Loucy (cell line): ENCODE results near the gene TLR9.

Experiments
- H2AFZ ChIP-seq: fragments of 200-600 bp; sonication (generic); 2 replicates; pipeline ENCODE4 v1.6.0; 2016; ENCODE audit warnings: antibody characterized with exemption, mild to moderate bottlenecking, low read length, moderate library complexity
- H3F3A ChIP-seq: fragments of 200-600 bp; 2 replicates; pipeline ENCODE4 v1.6.0; 2016; ENCODE audit warnings: antibody characterized with exemption, low read depth, mild to moderate bottlenecking
- H3K27me3 ChIP-seq: fragments of 200-600 bp; sonication (generic); 2 replicates; pipeline ENCODE4 v1.6.1; 2014; ENCODE audit warnings: low read length, mild to moderate bottlenecking; ENCODE audit not compliant: insufficient read depth, poor library complexity, severe bottlenecking
- H3K36me3 ChIP-seq: fragments of 200-600 bp; sonication (generic); 2 replicates; pipeline ENCODE4 v1.6.1; 2016; ENCODE audit warnings: low read length; ENCODE audit not compliant: insufficient read depth
- H3K4me1 ChIP-seq: fragments of 200-600 bp; sonication (generic); 2 replicates; pipeline ENCODE4 v1.5.1; 2014; ENCODE audit warnings: low read length, mild to moderate bottlenecking; ENCODE audit not compliant: insufficient read depth, poor library complexity, severe bottlenecking
- H3K4me2 ChIP-seq: fragments of 200-600 bp; sonication (generic); 2 replicates; pipeline ENCODE4 v1.6.0; 2014; ENCODE audit warnings: antibody characterized with exemption, low read length, low read depth, mild to moderate bottlenecking; ENCODE audit not compliant: poor library complexity, severe bottlenecking
- H3K4me3 ChIP-seq: fragments of 200-600 bp; sonication (generic); 2 replicates; pipeline ENCODE4 v1.5.1; 2014; ENCODE audit warnings: low read length, mild to moderate bottlenecking, mixed read lengths; ENCODE audit not compliant: poor library complexity, severe bottlenecking
- H3K79me2 ChIP-seq: fragments of 200-600 bp; sonication (generic); 2 replicates; pipeline ENCODE4 v1.6.1; 2014; ENCODE audit warnings: low read length; ENCODE audit not compliant: insufficient read depth
- H3K9ac ChIP-seq: fragments of 200-600 bp; sonication (generic); 2 replicates; pipeline ENCODE4 v1.6.0; 2014; ENCODE audit warnings: mild to moderate bottlenecking, low read depth, low read length, moderate library complexity; ENCODE audit not compliant: poor library complexity, severe bottlenecking
- H3K9me2 ChIP-seq: fragments of 200-600 bp; sonication (generic); replicated peaks from 2 replicates; pipeline ENCODE4 v1.6.1; 2016; ENCODE audit warnings: low read depth, low read length, mixed read lengths
- H3K9me3 ChIP-seq: fragments of 200-600 bp; sonication (generic); 2 replicates; pipeline ENCODE4 v1.6.1; 2014; ENCODE audit warnings: mild to moderate bottlenecking, antibody characterized with exemption, low read length, low read depth; ENCODE audit not compliant: insufficient read depth
- H4K20me1 ChIP-seq: fragments of 200-600 bp; sonication (generic); 2 replicates; pipeline ENCODE4 v1.6.0; 2014; ENCODE audit warnings: antibody characterized with exemption, low read length, mild to moderate bottlenecking; ENCODE audit not compliant: insufficient read depth, poor library complexity, severe bottlenecking
- EZH2phosphoT487 ChIP-seq: fragments of 200-600 bp; IDR thresholded peaks from 2 replicates; pipeline ENCODE4 v1.6.1; 2018; ENCODE audit warnings: antibody characterized with exemption, mild to moderate bottlenecking, moderate library complexity, borderline replicate concordance
- TF ChIP-seq, protein P1 (sequence below): fragments of 200-600 bp; sonication (generic); conservative IDR thresholded peaks from 2 replicates; pipeline ENCODE4 v1.5.1; 2014; ENCODE audit warnings: mild to moderate bottlenecking, antibody characterized with exemption, low read length

Gene TLR9

DNA sequence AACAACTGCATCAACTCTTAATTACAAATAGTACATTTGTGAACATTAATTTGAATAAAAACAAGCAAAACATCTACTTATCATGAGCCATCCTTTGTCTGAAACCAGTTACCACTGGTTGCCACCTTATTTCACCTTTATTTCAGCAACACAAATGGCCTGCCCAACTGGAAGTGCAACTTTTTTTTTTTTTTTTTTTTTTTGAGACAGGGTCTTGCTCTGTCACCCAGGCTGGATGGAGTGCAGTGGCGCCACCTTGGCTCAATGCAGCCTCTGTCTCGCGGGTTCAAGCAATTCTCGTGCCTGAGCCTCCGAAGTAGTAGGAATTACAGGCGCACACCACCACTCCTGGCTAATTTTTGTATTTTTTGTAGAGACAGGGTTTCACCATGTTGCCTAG lies 39.9 kb upstream of the TLR9 start:
- 0 out of 2 replicates have a peak, but pooled peaks cover 4% of the 10 kb centered on the region for H3F3A ChIP-seq
- H3K9me3 ChIP-seq, result no peaks in the 10 kb centered on the region
- H3K4me3 ChIP-seq, result no peak overlapping the region
- H3K4me2 ChIP-seq, result no peak overlapping the region
- no peak overlapping the region for H3K9ac ChIP-seq
- peaks cover 82% of the 10 kb centered on the region for H4K20me1 ChIP-seq
- H3K36me3 ChIP-seq, result peaks cover 95% of the 10 kb centered on the region
- H3K79me2 ChIP-seq, result peaks cover 91% of the 10 kb centered on the region
- H3K9me2 ChIP-seq, result no peaks in the 10 kb centered on the region
- no peak overlapping the region for H2AFZ ChIP-seq
- H3K27me3 ChIP-seq, result no peaks in the 10 kb centered on the region
- TF ChIP-seq, protein P1, sequence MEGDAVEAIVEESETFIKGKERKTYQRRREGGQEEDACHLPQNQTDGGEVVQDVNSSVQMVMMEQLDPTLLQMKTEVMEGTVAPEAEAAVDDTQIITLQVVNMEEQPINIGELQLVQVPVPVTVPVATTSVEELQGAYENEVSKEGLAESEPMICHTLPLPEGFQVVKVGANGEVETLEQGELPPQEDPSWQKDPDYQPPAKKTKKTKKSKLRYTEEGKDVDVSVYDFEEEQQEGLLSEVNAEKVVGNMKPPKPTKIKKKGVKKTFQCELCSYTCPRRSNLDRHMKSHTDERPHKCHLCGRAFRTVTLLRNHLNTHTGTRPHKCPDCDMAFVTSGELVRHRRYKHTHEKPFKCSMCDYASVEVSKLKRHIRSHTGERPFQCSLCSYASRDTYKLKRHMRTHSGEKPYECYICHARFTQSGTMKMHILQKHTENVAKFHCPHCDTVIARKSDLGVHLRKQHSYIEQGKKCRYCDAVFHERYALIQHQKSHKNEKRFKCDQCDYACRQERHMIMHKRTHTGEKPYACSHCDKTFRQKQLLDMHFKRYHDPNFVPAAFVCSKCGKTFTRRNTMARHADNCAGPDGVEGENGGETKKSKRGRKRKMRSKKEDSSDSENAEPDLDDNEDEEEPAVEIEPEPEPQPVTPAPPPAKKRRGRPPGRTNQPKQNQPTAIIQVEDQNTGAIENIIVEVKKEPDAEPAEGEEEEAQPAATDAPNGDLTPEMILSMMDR, result peak; percentile 38
- no peak for TF ChIP-seq EZH2phosphoT487
- H3K4me1 ChIP-seq, result peaks cover 2% of the 10 kb centered on the region

GRCh38 chr3:52262447-52262846 lies 37.0 kb upstream of the TLR9 start:
- no peak overlapping the region for H3K4me2 ChIP-seq
- no peaks in the 10 kb centered on the region for H3K9me3 ChIP-seq
- H3K4me1 ChIP-seq, result no peaks in the 10 kb centered on the region
- peaks cover 77% of the 10 kb centered on the region for H3K79me2 ChIP-seq
- TF ChIP-seq EZH2phosphoT487, result no peak
- TF ChIP-seq, protein P1, result no peak
- no peak overlapping the region for H3K9ac ChIP-seq
- H3K9me2 ChIP-seq, result no peaks in the 10 kb centered on the region
- H2AFZ ChIP-seq, result no peak overlapping the region
- H3K4me3 ChIP-seq, result no peak overlapping the region
- peaks cover 59% of the 10 kb centered on the region for H4K20me1 ChIP-seq
- H3K36me3 ChIP-seq, result peaks cover 98% of the 10 kb centered on the region
- H3F3A ChIP-seq, result 0 out of 2 replicates have a peak, but pooled peaks cover 4% of the 10 kb centered on the region
- H3K27me3 ChIP-seq, result no peaks in the 10 kb centered on the region

DNA sequence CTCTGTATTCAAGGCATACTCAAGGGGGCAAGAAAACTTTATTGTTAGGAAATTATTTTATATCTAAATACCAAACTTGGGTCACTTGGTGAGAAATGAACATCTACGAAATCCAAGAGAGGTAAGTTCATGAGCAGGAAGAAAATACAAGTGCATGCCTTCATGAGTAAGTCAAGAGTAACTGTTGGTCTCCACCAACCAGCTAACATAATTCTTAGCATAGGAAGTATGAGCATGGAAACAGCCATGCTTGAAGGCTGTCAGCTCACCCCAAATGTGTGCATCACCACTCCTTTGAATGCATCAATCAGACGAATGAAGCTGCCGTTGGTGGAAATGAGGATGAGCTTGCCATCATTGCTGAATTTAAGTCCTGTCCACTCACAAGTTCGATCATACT lies 34.0 kb upstream of the TLR9 start:
- H4K20me1 ChIP-seq, result peaks cover 39% of the 10 kb centered on the region
- H3K9me3 ChIP-seq, result no peaks in the 10 kb centered on the region
- no peak overlapping the region for H3K4me2 ChIP-seq
- H3K9me2 ChIP-seq, result no peaks in the 10 kb centered on the region
- TF ChIP-seq EZH2phosphoT487, result no peak
- TF ChIP-seq, protein P1, result no peak
- H3K4me1 ChIP-seq, result peaks cover under 1% of the 10 kb centered on the region
- H2AFZ ChIP-seq, result no peak overlapping the region
- H3K36me3 ChIP-seq, result peaks cover 97% of the 10 kb centered on the region
- H3F3A ChIP-seq, result no peaks in the 10 kb centered on the region
- H3K4me3 ChIP-seq, result no peak overlapping the region
- no peak overlapping the region for H3K9ac ChIP-seq
- peaks cover 54% of the 10 kb centered on the region for H3K79me2 ChIP-seq
- H3K27me3 ChIP-seq, result no peaks in the 10 kb centered on the region
